ENCODE results near the gene STK4.
A peak's percentile ranks its signal among the peaks of the same experiment; 100 is the strongest.
"Not testable (repeated sequence)": the region's sequence is repeated elsewhere in the genome, so short reads cannot be mapped to it uniquely, and the experiment has no call there.

Gene STK4

GRCh38 chr20:44990425-44990824 is 24.1 kb downstream of the STK4 start:
- peak; percentile 28 to 53 for DNase-seq

GRCh38 chr20:44990957-44991356 is 24.6 kb downstream of the STK4 start:
- no peak for DNase-seq

GRCh38 chr20:44993343-44993742 is 27.0 kb downstream of the STK4 start:
- DNase-seq: no peak

- DNase-seq: no peak
Observed at GRCh38 chr20:44997171-44997570, 30.9 kb downstream of the STK4 start.

GRCh38 chr20:44997668-44998067 is 31.4 kb downstream of the STK4 start:
- DNase-seq: no peak

GRCh38 chr20:45008521-45009049 is 42.3 kb downstream of the STK4 start:
- no peak for DNase-seq

GRCh38 chr20:45010399-45010828 is 44.1 kb downstream of the STK4 start:
- no peak for DNase-seq

- DNase-seq: peak; percentile 32 to 69
Observed at GRCh38 chr20:45011108-45011526, 44.8 kb downstream of the STK4 start.

GRCh38 chr20:45012682-45013302 is 46.5 kb downstream of the STK4 start:
- DNase-seq: no peak

GRCh38 chr20:45014131-45014530 is 47.8 kb downstream of the STK4 start:
- not testable (repeated sequence) for DNase-seq

GRCh38 chr20:45014671-45015415 is 48.5 kb downstream of the STK4 start:
- DNase-seq: no peak

- no peak for DNase-seq
Observed at GRCh38 chr20:45016089-45016671, 49.9 kb downstream of the STK4 start.

GRCh38 chr20:45017281-45017680 is 51.0 kb downstream of the STK4 start:
- no peak for DNase-seq

GRCh38 chr20:45017857-45018256 is 51.5 kb downstream of the STK4 start:
- no peak for DNase-seq

- DNase-seq: no peak
Observed at GRCh38 chr20:45019027-45019761, 52.9 kb downstream of the STK4 start.

- no peak for DNase-seq
Observed at GRCh38 chr20:45019762-45020123, 53.4 kb downstream of the STK4 start.

- no peak for DNase-seq
Observed at GRCh38 chr20:45020236-45020886, 54.0 kb downstream of the STK4 start.

GRCh38 chr20:45021631-45022030 is 55.3 kb downstream of the STK4 start:
- no peak for DNase-seq

- DNase-seq: not testable (repeated sequence)
Observed at GRCh38 chr20:45023140-45023539, 56.8 kb downstream of the STK4 start.

GRCh38 chr20:45028424-45029136 is 62.3 kb downstream of the STK4 start:
- DNase-seq: no peak

- DNase-seq: no peak
Observed at GRCh38 chr20:45029884-45030283, 63.6 kb downstream of the STK4 start.

- DNase-seq: no peak
Observed at GRCh38 chr20:45032276-45032675, 66.0 kb downstream of the STK4 start.

Measured in CD4-positive, alpha-beta T cell treated with Interferon alpha-2 for 1 hour (primary cell).